ENCODE measurements around the gene TPRG1L. TPM values are rescaled to one million over a fixed set of nuclear protein-coding genes. Genes with fewer than 3 reads are reported as not detected.

The TPRG1L gene
- total RNA-seq, 2 donors from 2014 or later: 37.5 to 45.6 TPM

DNA sequence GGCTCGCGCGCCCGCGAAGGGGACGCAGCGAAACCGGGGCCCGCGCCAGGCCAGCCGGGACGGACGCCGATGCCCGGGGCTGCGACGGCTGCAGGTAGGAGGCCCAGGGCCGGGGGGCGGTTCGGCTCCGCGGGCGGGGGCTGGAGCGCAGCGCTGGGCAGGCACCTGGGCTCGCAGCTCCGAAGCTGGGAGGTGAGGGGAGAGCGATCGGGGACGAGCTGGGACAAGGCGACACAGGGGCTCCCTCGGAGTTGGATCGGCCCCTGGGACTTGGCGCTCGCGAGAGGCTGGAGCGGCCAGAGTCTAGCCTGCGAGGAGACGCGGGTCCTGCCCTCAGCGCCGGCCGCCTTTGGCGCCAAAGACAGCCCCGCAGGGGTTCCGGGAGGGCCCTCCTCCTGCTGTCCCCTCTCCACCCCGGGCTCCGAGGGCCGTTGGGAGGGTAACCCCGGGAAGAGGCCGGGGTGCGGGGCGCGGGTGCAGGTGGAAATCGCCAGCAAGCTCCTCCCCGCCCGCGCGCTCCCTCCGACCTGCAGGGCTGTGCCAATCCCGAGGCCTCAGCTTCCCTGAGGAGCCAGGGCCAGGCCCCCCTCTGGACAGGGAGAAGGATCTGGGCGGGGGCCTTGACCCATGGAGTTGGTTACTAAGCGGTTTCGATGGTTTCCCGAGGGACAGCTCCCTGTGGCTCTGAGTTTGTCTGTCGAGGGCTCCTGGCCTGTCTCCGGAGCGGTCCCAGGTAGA is 27.9 kb downstream of the TPRG1L start:
- DNase-seq (ENCODE audit: low spot score): no peak
- intact Hi-C loops (cut with DNase I): no loop called here

DNA sequence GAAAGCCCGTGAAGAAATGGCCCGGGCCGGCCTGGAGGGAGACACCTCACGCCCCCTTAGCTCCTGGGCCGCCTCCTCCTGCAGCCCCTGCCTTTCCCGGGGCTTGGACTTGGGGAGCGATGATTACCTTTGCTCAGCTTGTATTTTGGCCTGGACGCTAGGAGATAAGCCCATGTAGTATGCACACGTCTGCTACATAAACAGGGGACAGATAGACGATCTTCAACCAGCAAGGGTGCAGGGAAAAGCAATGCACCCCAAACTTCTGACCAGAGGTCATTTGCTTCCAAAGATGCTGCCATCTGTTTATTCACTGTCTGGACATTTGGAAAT is 28.4 kb downstream of the TPRG1L start:
- intact Hi-C loops (cut with DNase I): no loop called here
- DNase-seq (ENCODE audit: low spot score): no peak

GRCh38 chr1:3654549-3655281 is 29.9 kb downstream of the TPRG1L start:
- peak; percentile 30 for DNase-seq (ENCODE audit: low spot score)
- intact Hi-C loops (cut with DNase I): no loop called here

DNA sequence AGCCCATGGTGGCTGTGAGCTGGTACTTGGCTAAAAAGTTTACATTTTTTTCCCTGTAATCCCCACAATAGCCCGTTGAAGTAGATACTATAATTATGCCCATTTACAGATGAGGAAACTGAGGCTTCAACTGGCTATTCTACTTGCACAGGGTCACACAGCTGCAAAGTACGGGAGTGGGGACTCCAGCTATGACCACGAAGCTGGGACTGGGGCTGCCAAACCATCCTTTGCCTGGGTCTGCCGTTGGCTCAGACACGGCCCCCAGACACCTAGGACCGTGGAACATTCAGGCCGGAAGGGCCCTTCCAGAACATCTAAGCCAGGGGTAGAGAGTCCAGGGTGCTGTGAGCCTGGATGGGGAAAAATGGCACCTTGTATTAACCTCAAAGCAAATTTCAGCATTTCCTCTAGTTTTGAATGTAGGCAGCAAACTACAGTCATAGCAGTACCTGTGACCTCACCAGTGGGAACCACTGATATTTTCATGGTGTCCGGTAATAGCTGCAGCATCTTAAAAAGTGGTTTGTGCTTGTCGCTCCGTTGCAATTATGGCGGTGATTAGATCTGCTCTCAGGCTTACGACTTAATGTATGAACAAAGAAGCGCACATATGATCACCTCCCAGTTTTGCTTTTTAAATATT is 31.8 kb downstream of the TPRG1L start:
- intact Hi-C loops (cut with DNase I): no loop called here
- peak; percentile 69 for DNase-seq (ENCODE audit: low spot score)

- intact Hi-C loops (cut with DNase I): no loop called here
Observed at GRCh38 chr1:3657096-3657475, 32.3 kb downstream of the TPRG1L start.

GRCh38 chr1:3657578-3658230 is 32.9 kb downstream of the TPRG1L start:
- intact Hi-C loops (cut with DNase I): no loop called here

More at GRCh38 chr1:3657096-3657475, 32.3 kb downstream of the TPRG1L start:
- DNase-seq (ENCODE audit: low spot score): no peak

DNA sequence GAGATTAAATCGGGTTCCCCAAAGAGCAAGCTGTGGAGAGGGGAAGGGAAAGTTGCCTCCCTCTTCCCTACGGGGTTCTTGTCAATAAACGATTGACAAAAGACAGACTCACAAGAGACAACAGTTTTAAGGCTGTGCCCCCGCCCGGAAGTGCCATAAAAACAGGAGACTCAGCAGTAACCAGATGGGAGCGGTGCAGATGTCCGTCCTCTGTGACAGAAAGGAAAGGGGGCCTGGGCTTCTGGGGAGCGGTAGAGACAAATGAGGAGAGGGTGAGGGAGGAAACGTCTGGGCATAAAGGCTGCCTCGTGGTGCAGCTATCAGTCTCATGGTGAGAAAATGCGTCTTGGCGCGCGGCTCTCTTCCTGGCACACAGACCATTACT is 33.4 kb downstream of the TPRG1L start:
- peak; percentile 48 for DNase-seq (ENCODE audit: low spot score)
- intact Hi-C loops (cut with DNase I): no loop called here

More at GRCh38 chr1:3657578-3658230, 32.9 kb downstream of the TPRG1L start:
- DNase-seq (ENCODE audit: low spot score): peak; percentile 71

- intact Hi-C loops (cut with DNase I): no loop called here
- peak; percentile 47 for DNase-seq (ENCODE audit: low spot score)
Observed at GRCh38 chr1:3659093-3659492, 34.3 kb downstream of the TPRG1L start.

- DNase-seq (ENCODE audit: low spot score): no peak
- intact Hi-C loops (cut with DNase I): no loop called here
Observed at GRCh38 chr1:3660704-3661103, 35.9 kb downstream of the TPRG1L start.

GRCh38 chr1:3661631-3662030 is 36.8 kb downstream of the TPRG1L start:
- DNase-seq (ENCODE audit: low spot score): no peak
- intact Hi-C loops (cut with DNase I): no loop called here

DNA sequence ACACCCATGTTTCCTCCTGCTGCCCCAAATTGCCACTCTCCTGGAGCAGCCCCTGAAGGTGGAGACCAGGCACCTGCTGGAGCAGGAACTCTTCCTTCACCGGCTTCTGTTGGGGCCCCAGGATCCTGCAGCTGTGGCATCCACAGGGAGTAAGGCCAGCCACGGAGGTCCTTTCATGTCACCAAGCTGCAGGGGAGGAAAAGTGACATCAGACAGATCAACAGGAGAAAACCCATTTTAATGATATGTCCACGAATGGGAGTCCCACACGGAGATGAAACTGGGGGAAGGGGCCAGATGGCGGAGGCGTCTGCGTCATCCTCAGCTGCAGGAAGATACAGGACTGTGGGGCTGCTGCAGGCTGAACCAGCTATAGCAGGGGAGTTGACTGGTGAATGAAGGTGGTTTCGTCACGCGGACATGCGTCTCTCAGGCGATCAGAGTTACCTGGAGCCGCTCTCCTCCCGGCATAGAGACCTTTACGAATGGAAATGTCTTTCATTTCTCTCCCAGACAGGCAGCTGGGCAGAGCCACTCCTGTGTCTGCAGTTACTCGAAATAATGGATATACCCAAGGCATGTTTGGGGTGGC is 37.4 kb downstream of the TPRG1L start:
- peak; percentile 50 for DNase-seq (ENCODE audit: low spot score)
- intact Hi-C loops (cut with DNase I): no loop called here

GRCh38 chr1:3663999-3664699 is 39.3 kb downstream of the TPRG1L start:
- intact Hi-C loops (cut with DNase I): no loop called here
- peak; percentile 70 for DNase-seq (ENCODE audit: low spot score)

DNA sequence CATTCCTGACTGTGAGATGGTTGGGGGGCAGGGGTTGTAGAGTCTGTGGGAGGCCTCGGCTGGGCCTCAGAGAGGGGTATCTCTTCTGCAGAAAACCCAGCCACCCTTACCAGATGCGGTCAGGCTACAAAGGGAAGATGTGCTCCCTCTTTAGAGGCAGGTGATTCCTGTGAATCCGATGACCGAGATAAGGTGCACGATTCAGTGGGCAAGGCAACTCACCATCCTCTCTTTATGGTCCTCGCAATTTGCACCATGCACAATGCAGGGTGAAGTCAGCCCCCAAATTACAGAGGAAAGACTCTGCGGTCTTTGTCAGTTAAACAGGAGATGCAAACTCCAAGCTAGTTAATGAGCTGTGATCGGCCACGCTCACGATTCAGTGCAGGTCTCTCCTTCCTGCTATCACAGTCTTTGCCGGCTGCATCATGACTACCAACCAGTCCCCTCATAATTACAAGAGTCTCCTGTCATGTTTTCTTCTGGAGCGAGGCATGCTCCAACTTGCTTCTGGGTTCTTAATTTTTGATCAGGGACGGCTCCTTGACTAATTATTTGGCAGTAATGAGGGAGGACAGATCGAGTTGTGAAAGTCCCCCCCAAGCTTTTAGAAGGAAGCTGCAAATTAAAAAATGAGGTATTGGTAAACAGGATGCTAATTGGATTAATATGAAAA is 40.0 kb downstream of the TPRG1L start:
- DNase-seq (ENCODE audit: low spot score): no peak
- intact Hi-C loops (cut with DNase I): no loop called here

GRCh38 chr1:3668148-3668547 is 43.3 kb downstream of the TPRG1L start:
- intact Hi-C loops (cut with DNase I): no loop called here
- DNase-seq (ENCODE audit: low spot score): peak; percentile 52

GRCh38 chr1:3668585-3669300 is 43.9 kb downstream of the TPRG1L start:
- intact Hi-C loops (cut with DNase I): no loop called here

GRCh38 chr1:3669421-3669821 is 44.6 kb downstream of the TPRG1L start:
- intact Hi-C loops (cut with DNase I): no loop called here
- DNase-seq (ENCODE audit: low spot score): peak; percentile 59

More at GRCh38 chr1:3668585-3669300, 43.9 kb downstream of the TPRG1L start:
- peak; percentile 91 for DNase-seq (ENCODE audit: low spot score)

- DNase-seq (ENCODE audit: low spot score): peak; percentile 66
- intact Hi-C loops (cut with DNase I): no loop called here
Observed at GRCh38 chr1:3669971-3670431, 45.2 kb downstream of the TPRG1L start.

DNA sequence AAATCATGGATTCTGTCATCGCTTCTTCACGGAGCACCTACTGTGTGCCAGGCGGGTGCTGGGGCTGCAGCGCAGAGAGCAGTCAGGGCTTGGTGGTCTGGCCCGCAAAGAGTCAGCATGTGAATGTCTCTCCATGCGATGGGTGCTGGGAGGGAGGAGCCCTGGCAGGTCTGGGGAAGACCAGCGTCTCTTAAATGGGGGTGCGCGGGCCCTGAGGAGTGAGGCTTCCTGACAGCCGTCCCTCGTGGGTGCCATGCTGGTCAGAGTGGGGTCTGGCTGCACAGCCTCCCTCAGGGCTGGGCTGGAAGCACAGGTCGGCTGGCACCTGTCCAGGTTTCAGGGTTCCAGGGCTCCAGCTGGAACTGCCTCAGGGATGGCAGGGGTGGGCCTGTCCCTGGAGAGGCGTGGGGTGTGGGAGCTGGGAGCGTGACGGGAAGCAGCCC is 46.0 kb downstream of the TPRG1L start:
- intact Hi-C loops (cut with DNase I): no loop called here
- peak; percentile 62 for DNase-seq (ENCODE audit: low spot score)
